GM21367 (cell line): ENCODE data around the gene C2orf69.
"Not testable (repeated sequence)": the region's sequence is repeated elsewhere in the genome, so short reads cannot be mapped to it uniquely, and the experiment has no call there.

Source experiments
- ATAC-seq: cut with Tn5 transposase; IDR thresholded peaks from one replicate; pipeline ENCODE4 v1.9.1; 2021; ENCODE audit not compliant: unreplicated experiment

C2orf69 gene

DNA sequence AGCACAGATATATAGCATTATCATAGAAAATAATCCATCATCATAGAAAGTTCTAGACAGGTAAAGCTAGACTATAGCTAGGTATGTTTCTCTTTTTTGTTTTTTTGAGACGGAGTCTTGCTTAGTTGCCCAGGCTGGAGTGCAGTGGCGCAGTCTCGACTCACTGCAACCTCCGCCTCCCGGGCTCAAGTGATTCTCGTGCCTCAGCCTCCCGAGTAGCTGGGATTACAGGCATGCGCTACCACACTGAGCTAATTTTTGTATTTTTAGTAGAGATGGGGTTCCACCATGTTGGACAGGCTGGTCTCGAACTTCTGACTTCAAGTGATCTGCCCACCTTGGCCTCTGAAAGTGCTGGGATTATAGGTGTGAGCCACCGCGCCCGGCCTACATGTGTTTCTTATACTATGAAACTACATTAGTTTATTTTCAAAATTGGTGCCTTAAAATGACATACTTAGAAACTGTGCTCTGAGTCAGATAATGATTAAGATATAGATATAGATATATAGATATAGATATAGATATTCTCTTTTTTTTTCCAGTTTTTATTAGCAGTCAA is 1.5 kb downstream of the C2orf69 start:
- ATAC-seq, result not testable (repeated sequence)

DNA sequence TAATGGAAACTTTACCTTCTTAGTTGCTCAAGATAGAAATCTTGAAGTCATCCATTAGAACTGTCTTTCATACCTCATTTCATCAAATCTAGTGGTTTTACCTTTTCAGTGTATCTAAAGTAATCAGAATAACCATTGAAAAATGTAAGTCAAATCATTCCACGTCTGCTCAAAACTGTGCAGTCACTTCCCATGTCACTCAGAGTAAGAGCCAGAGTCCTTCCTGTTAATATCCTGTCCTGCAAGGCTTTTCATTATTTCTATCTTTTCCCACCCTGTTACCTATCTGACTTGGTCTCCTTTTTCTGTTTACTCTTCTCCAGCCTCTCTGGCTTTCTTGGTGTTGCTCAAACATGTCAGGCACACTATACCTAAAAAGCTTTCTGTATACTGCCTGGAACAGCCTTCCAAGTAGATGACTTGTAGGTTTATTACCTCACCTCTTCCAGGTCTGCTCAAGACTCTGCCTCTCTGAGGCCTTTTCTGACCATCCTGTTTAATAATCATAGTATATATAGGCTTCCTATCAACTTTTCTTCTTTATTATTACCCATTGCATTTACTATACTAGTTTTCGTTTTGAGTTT is 3.4 kb downstream of the C2orf69 start:
- no peak for ATAC-seq

DNA sequence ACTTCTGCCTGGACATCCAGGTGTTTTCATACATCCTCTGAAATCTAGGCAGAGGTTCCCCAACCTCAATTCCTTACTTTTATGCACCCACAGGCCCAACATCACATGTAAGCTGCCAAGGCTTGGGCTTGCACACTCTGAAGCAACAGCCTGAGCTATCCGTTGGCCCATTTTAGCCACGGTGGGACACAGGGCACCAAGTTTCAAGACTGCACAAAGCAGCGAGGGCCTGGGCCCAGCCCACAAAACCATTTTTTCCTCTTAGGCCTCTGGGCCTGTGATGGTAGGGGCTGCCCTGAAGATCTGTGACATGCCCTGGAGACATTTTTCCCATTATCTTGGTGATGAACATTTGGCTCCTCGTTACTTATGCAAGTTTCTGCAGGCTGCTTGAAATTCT is 5.9 kb downstream of the C2orf69 start:
- no peak for ATAC-seq

DNA sequence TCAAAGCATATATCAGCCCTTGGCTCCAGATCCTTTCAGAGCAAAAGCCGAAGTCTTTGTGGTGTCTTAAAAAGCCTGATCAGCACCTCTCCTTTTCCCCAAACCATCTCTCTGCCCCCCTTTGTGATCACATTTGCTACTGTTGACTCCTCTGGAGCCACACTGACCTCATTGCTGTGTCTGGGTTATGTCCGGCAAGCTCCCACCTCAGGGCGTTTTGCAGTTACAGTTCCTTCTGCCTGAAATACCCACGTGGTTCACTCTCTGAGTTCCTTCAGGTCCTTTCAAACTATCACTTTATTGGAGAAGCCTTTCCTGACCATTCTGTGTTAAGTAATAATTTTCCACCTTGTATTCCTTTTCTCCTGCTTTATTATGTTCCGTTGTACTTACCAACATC is 11.8 kb downstream of the C2orf69 start:
- no peak for ATAC-seq

DNA sequence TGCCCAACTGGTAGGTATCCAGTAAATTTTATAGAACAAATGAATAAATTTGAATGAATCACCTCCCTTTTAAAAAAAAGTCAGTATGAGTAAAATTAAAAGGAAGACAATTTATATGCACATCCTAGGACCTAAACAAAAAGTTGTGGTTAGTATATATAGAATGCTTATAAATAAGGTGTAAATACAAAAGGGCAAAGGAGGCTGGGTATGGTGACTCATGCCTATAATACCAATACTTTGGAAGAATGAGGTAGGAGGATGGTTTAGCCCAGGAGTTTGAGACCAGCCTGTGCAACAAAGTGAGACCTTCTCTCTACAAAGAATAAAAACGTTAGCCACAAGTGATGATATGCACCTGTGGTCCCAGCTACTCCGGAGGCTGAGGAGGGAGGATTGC is 12.8 kb downstream of the C2orf69 start:
- no peak for ATAC-seq

DNA sequence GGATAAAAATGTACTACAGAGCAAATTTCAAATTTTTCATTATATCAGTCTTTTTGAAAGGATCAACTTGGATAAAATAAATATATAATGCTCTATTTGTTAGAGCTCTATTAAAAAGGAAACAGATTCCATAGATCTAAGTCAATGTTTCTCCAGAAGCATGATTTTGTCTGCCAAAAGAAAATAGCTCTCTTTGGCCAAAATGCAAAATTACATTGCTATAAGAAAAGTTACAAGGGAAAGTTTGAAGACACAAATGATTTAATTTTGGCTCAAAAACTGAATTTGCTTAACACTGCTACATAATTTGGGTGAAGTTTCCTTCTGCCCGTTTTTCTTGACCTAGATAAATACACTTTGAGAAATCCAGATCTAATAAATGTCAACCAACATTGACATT is 15.7 kb downstream of the C2orf69 start:
- ATAC-seq, result no peak

DNA sequence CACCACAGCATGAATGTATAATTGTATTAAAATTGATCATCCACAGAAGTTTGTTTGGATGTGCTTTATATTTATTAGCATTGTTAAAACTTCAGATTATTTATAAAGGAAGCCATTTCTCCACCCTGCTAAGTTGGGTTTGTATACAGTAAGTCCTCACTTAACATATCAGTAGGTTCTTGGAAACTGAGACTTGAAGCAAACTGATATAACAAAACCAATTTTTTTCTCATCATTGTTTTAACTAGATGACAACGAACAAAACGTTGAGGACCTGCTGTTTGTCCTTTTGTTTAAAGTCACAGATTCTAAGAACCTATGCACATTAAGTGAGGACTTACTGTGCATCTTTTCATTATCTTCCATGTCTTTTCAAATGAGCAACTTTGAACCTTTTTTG is 17.1 kb downstream of the C2orf69 start:
- no peak for ATAC-seq

DNA sequence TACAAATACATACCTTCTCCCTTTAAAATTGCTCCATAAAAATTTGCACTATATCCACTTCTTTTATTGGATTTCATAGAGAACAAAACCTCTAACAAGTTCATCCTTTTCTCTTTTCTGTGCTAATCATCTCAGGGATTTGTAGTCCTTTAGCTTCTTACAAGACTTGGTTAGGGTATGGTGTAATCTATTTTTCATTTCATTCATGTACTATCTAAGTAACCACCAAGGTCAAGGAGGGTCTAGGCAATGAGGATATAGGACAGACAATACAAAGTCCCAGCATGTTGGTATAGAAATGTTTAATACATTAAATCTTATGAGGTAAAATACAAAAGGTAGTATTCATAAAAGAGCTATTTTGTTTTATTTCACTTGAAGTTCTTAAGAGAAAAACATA is 17.5 kb downstream of the C2orf69 start:
- ATAC-seq, result no peak

DNA sequence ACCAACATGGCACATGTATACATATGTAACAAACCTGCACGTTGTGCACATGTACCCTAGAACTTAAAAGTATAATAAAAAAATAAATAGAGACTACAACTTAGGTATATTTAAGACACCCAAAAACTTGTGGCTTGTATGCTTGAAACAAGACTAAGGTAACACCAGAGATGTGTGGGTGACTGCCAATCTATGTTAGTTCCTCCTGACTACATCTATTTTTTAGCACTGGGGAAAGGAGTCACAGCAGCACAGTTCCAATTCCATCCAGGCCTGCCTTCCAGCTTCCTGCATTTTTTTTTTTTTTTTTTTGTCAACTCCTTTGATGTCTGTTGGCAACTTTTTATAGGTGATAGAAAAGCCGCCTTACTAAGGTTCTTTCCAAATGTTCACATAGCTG is 18.2 kb downstream of the C2orf69 start:
- ATAC-seq, result no peak

DNA sequence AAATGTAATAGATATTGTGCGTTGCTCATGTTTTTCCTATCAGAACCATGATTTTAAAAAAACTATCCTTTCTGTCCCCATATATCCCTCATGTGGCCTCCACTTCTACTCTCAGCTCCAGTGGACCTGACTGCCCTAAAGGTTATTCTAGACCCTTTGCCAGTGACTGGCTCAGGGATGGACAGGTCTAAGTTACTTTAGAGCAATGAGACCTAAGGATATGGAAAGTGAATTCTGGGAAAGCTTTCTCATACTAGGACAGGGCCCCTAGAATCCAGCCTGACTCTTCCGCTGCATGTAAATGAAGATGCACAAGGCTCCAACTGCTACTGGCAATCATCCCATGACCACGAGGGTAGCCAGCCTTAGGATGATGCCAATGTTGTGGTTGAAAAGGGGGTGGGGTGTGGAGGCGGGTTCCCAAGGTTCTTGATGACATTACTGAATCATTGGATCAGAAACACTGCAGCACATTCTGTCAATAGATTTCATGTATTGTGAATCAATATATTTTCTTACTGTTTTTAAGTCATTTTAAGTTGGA is 21.3 kb downstream of the C2orf69 start:
- ATAC-seq, result no peak

DNA sequence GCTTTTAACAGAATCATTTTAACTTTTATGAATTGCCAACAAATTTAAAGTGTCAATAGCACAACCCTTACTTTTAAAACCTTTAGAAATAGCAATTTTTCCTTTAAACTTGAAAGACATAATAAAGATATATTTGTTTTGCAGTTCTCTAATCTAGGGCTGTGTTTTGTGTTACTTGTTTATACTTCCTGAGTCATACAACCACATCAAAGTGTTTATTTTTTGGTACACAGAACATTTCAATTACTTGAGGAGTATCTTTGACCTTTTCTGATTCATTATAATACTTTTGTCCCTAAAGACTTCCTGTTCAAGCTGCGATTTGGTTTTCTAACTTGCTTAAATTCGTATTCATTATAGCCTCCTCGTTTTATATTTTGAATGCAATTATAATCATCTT is 22.4 kb downstream of the C2orf69 start:
- no peak for ATAC-seq

DNA sequence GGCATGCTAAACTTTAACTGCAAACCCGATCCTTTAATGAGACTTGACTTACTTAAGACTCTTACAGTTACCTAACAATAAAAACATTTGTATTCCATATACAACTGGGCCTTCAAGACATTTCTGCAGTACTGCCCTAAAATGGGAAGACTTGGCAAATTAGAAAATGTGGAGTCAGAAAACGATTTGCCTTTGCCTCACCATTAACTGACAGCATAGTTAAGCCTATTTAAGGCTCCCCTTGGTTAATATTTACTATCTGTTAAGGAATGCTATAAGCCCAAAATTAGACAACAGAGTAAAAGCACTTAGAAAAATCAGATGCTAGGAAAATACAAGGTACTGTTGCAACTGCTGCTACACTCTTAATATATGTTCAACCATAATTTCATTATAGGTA is 25.5 kb downstream of the C2orf69 start:
- ATAC-seq, result no peak

DNA sequence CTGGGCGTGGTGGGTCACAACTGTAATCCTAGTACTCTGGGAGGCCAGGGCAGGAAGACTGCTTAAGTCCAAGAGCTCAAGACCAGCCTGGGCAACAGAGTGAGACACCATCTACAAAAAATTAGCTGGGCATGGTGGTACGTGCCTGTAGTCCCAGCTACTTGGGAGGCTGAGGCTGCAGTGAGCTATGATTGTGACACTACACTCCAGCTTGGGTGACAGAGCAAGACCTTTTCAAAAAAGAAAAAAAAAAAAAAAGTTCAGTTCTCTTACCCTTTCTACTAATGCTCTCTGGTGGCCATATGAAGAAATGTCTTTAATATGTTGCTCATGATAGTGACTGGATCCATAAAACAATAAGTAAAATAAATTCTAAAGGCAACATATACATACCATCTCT is 29.3 kb downstream of the C2orf69 start:
- peak; percentile 74 for ATAC-seq

DNA sequence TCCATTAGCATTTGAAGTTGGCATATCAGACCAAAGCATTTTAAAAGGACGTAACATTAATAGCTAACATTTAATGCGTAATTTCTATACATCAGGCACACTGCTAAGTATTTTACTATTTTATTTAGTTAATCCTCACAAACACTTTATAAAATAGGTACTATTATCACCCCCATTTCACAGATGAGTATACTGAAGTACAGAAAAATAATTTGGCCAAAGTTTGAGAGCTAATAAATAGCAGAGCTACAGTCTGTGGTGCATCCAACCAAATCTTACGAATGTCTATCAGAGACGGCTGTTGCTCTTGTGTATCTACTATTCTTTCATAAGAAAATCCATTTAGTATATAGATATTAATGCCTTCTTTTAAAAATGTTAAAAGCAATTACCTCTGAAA is 32.3 kb downstream of the C2orf69 start:
- ATAC-seq, result no peak

DNA sequence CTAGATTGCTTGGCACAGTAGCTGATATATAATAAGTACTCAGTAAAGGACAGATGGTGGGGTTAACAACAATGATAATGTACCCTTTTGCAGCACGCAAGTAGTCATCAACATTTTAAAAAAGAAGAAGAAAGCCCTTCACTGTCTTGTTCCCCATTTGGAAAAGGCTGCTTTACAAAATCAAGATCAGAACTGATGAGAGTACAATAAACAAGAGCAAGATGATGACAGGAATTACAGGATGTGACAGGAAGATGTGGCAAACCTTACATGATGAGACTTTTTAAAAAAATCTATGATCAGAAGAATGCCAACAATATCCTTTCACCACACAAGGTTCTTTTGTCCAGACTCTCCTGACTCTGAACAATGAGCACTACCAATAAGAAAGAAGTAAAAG is 35.1 kb downstream of the C2orf69 start:
- ATAC-seq, result no peak

DNA sequence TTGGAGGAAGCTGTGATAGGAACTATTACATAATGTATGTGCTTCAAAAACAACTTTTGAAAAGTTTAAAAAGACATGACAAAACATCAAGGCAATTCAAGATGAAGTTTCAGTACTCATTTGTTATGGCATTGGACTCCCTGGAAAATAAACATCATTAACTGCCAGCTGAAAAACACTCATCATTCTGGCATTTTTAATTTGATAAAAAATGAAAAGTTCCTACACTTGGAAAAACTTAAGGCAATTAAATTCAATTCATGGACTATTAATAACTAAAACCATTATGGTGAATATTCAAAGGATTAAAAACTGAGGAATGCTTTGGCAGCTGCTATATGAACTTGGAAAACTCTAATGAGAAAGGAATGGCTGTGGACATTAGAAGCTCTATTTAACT is 35.7 kb downstream of the C2orf69 start:
- ATAC-seq, result no peak

DNA sequence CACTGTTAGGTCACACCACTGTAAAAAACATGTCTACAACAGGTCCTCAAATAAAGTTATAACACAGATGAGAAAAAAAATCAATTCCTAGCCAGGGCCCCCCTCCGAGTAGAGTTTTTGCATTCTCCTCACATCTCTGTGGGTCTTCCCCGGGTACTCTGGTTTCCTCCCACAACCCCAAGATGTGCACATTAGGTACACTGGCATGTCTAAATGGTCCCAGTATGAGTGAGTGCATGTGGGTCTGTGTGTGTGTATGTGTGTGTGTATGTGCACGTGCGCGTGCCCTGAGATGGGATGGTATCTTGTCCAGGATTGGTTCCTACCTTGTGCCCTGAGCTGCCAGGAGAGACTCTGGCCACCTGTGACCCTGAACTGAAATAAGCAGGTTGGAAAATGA is 39.3 kb downstream of the C2orf69 start:
- ATAC-seq, result no peak

DNA sequence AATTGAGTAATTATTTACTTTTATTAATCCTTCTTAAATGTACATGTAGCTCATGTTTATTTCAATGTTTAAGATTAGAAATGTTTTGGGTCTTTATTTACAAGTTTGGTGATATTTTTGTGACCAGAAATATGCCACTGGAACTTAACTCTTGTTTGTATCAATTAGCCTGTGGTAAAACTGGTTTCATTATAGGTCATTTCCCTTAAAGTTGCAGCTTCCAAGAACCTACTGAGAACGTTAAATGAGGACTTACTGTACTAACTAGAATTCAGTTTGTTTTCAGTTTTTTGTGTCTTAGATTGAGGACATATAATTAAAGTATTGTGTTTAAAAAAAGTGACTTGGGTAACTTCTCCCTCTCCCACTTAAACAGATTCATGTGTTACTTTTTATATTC is 39.9 kb downstream of the C2orf69 start:
- no peak for ATAC-seq

DNA sequence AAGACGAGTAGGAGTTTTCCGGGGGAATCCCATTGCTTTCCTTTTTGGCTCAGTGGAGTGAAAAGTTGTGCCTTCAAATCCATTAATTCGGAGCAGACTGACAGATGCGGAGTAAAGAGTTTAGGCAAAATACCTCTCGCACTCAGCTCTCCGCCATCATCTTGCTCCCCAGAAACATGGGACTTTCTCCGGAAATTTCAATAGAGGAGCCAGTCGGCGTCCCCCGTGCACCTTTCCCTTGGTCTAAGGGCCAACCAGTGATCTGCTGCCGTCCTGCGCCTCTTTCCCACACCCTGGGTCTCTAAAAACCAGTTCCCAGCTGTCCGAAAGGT is 43.9 kb downstream of the C2orf69 start:
- ATAC-seq, result peak; percentile 46

DNA sequence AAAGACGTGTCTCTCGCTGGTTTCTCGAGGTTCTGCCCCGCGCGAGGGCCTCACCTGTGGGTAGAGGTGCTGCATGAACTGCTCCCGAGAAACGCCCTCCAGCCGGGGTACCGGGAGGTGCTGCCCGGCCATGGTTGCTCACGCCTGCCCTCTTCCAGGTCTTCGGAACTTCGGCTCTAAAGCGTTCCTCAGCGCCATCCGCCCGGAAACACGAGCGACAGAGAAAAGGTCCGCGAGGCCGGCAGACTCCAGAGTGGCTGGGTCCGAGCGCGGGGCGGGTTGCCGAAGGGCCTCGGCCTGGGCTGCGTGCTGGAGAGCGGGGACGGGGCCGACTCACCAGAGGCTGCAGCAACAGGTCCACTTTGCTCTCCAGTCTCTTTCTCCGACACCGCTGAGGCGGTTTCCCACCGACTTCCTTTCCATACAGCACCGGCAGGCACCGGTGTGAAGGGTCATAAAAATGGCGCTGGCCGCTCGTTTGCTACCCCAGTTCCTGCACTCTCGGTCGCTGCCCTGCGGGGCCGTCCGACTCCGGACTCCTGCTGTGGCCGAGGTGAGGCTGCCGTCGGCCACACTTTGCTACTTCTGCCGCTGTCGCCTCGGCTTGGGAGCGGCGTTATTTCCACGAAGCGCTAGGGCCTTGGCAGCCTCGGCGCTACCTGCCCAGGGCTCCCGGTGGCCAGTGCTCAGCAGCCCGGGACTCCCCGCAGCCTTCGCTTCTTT is 44.4 kb downstream of the C2orf69 start, which contains the start of the genes MAIP1 and TYW5:
Gene MAIP1 (plus strand): TSS at position 244 of the 723 bp plus-strand sequence. CDS start 217 bp downstream, at position 461.
Gene TYW5 (minus strand): TSS at position 153 of the 723 bp plus-strand sequence. CDS start 21 bp downstream, at position 132.
- ATAC-seq, result peak; percentile 80

DNA sequence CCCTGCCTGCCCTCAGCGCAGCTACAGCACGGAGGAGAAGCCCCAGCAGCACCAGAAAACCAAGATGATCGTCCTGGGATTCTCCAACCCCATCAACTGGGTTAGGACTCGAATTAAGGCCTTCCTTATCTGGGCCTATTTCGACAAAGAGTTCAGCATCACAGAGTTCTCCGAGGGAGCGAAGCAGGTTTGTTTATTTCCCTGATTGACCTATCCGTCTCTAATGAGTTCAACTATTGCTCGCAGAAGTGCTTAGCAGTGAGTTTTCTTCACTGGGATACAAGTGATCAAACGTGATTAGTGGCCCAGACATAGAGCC is 44.9 kb downstream of the C2orf69 start:
- no peak for ATAC-seq

DNA sequence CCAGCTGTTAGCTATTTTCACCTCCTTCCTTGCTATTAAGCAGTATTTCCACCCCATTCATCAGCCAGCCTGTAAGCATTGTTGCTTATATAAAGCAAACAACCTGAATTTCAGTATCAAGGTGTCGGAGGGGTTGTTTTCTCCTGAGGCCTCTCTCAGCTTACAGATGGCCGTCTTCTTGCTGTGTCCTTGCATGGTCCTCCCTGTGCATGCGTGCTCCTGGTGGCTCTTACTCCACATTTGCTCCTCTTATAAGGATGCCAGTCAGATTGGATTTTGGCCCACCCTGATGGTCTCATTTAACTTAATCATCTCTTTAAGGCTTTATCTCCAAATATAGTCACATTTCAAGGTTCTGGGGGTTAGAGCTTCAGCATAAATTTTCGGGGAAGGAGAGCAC is 46.9 kb downstream of the C2orf69 start:
- no peak for ATAC-seq
